Lung microvascular endothelial cell (primary cell): ENCODE data around the gene TBCD. TPM values are rescaled to one million over a fixed set of nuclear protein-coding genes. Genes with fewer than 3 reads are reported as not detected.

ENCODE experiments used
- DNase-seq, 2 donors: peaks; one replicate each; pipeline versions ENCODE4 v3.0.0 to v3.0.0-alpha.2; 2010; ENCODE audit warnings: low read depth in 2 of 2
- total RNA-seq: library from RNA; depleted of rRNA; stranded (reverse); fragments of >200 nt; gene quantifications from 2 replicates; pipeline ENCODE4 v1.2.1, GENCODE V29; 2014

The TBCD gene
- total RNA-seq, 1 donor from 2014 or later: 44.8 TPM

DNA sequence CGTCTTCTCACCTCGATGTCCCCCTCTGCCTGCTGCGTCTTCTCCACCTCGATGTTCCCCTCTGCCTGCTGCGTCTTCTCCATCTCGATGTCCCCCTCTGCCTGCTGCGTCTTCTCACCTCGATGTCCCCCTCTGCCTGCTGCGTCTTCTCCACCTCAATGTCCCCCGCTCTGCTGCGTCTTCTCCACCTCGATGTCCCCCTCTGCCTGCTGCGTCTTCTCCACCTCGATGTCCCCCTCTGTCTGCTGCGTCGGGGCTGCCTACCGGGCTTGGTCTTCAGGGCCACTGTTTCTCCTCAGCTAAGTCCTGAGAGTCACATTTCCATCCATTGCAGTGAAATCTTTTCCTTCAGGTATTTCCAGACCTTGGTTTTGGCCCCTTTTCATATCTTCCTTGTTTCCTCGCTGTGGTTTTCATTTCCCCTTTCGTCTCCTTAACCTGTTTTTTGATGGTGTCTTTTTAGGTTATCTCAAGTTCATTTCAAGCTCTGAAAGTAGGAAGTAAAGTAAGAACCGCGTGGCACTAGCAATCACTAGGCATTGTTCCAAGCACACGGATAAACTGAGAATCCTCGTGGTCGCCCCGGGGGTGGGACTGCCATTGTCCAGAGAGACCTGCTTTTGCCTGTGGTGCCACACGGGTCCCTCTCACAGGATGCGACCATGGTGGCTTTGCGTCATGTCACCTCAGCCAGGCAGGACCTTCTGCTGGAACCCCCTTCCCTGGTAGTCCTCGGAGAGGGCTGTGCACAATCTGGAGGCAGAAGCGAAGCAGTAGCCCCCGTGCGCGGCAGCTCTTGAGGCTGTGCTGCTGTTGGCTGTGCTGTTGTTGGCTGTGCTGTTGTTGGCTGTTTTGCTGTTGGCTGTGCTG is 97.4 kb downstream of the TBCD start:
- no peak for DNase-seq

DNA sequence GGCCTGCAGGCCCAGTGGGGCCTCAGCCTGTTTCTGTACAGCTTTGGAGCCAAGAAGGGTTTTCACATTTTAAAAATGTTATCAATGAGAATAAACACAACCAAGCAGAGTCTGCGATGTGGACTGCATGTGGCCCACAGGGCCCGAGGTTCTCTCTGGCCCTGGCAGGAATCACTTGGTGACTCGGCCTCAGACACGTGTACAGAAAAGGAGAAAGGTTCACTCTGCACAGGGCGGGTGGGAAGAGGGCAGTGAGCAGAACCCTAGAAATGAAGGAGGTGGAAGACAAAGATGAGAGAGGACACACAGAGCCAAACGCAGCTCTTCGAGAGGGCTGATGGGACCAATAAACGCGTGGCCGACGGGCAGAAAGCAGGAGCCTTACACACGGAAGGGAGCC is 99.5 kb downstream of the TBCD start:
- no peak for DNase-seq

DNA sequence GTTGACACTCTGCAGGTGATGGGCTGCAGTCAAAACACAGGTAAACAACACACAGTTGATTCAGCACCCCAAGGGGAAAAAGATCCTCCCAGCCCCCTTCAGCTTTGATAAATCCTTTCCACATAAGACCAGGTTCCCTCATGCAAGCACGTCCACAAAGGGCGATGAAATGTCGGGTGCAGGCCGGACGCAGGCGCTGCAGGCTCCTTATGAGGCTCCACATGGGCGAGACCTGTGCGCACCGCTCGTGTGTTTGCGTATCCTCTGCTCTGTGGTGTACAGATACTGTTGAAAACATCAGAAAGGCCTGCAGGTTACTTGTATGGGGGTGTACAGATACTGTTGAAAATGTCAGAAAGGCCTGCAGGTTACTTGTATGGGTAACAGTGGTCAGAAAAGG is 102.4 kb downstream of the TBCD start:
- no peak for DNase-seq

DNA sequence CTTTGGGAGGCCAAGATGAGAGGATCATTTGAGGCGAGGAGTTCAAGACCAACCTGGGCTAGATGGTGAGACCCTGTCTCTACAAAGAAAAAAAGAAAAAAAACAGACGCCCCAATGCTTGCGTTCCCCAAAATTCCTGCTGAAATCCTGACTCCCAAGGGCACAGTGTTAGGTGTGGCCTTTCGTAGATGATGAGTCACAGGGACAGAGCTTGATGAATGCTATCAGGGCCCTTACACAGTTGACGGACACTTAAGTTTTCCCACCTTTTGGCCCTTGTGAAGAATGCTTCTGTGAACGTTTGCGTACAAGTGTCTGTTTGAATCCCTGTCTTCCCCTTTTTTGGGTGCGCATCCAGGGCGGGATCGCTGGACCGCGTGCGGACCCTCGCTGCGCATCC is 104.5 kb downstream of the TBCD start:
- no peak for DNase-seq

DNA sequence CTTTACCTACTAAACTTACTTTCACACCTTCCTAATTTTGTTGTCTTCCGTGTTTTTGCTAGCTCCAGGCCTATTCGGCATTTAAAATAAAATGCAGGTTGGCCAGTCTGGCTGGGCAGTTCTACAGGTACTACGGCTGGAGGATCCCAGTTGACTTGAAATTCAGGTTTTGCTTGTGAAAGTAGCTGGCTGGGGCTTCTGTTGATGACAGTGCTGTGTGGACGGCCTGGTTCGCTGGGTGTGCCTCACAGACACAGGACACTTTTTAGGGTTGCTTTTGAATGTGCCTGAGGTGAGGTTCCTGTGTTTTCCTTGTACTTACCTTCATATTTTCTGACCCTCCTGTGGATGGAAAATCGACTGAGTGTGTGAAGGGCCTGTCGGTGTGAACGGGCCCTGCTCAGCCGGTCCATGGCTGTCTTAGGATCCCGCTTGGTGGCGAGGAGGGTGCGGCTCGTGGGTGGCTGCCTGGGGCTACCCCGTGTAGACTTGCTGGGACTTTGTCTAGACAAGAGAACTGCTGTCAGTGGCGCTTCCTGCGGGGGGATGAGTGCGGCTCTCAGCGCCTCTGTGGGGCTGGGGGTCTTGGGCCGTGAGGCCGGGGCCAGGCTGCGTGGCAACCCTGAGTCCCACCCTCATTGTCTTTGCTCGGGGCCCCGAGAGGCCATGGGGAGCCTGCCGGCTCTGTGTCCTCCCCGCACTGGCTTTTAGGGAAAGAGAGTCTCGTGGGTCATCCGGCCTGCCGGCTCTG is 106.7 kb downstream of the TBCD start:
- DNase-seq: no peak

DNA sequence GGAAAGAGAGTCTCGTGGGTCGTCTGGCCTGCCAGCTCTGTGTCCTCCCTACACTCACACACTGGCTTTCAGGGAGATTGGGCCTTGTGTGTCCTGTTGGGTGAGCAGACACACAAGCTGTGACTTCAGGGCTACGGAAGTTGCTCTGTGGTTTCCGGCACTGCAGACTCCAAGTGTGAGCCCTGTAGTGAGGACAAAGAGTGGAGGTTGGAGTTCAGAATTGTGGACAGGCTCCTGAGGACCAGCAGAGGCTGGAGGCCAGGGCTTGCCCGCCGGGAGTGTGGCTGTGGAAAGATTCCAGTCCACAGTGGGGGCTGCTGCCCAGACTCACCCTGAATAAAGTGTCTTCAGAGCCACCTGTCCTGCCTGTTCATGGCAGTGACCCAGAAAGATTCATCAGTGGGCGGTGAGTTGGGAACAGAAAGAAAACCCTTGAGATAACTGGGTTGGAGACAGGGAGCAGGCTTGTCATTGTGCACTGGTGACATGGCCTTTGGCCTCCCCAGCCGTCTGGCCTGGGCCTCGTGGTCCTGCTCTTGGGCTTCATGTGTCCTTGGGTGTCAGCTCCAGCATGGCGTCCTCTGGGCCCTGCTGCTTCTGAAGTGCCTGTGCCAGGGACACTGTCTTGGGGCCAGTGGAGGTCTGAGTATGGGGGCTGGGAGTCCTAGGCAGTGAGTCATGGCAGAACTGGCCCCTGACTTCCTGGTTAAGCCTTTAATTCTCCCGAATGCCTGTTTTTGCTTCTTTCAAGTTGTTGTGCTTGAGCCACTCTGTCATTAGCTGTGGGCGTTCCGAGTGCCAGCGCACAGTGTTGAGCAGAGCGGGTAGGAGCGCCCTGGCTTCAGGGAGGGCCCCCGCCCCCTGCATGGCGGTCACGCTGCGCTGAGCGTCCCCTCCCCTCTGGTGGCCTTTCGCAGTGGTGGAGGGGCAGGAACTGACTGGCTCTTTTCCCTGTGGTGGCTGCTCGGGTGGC is 107.9 kb downstream of the TBCD start:
- DNase-seq: peak; percentile 26 to 87

DNA sequence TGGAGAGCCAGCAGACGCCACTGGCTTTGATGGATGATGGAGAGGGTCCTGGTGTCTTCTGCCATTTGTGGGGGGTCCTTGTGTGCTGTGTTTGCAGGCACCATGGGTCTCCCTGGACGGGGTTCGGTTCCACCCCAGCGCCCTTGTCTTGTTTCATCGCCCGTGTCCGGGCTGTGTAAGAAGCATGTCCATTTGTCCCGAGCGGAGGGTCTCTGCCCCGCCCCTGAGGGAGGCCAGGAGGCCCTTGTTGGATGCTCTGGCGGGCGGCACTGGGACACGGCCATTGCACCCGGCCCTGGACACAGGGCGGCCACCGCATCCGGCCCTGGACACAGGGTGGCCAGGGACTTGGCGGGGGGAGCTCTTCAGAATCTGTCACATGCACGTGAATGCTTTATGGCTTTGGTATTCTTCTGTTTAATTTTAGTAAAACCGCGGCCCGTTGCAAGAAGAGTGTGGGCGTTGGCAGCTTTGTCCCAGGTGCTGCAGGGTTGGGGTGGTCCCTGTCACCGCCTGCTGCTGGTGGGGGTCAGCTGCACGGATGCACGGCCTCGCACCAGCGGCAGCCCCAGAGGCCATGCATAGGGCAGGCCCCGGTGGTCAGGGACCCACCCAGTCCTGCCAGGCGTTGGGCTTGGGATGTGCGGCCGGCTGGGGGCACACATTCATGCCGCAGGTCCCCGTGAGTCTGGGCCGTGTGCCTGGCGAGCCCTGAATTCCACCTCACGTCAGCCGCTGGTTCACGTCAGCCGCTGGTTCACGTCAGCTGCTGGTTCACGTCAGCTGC is 108.9 kb downstream of the TBCD start:
- DNase-seq: no peak

DNA sequence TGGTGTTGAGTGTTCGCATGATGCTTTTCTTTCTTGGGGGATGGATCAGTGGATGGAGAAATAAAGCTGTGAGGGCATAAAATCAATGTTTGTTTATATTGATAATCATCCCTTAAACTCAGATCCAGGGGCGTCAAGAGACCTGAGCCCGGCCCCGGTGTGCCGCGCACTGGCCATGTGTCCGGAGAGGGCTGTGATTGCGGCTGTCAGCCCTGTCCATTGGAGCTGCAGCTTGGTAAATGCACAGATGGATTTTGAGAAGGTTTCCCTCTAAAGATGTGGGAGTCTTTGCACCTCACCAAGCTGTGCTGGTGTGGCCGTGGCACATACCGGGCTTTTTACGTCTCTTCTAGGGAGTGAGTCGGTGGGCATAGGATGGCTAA is 109.5 kb downstream of the TBCD start:
- no peak for DNase-seq

DNA sequence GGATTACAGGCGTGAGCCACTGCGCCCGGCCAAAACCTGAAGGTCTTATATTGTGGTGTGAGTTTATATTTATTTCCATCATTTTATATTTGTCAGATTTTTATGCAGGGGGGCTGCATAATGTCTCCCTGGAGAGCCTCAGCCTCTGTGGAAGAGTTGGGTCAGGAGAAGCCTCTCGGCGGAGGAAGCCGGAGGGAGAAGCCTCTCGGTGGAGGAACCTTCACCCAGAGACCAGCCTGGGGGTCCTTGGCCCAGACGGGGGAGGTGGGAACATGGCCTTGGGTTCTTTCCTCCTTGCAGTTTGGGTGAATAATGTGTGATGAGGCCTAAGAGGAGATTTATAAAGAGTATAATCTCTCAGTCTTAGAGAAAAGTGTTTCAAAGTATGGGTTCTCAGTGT is 110.3 kb downstream of the TBCD start:
- no peak for DNase-seq

DNA sequence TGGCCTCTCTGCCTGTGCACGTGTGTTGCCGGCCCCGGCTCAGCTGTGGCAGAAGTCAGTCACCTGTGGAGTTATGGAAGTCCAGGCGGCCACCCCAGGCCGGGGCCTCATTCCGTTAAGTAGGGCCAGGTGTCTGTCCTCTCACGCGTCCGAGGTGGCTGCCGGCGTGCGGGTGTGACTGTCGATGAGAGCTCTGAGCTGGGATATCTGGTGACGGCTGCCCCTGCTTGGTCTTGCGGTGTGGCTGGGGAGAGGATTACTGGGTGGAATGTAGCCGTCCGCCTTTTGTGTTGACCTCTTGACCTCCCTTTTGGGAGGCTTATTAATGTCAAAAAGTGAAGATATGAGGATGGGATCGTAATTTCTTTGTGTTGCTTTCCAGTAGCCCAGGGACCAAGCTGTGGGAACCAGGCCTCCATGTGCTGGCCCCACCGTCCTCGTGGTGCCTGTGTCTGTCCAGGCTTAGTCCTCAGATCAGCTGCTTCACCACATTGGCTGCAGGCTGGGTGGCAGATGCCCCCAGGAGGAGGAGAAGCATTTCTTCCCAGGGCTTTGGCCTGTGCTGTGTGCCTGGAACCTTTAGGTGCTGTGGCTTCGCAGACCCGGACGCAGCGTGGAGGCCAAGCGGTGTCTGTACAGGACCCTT is 111.0 kb downstream of the TBCD start:
- no peak for DNase-seq

DNA sequence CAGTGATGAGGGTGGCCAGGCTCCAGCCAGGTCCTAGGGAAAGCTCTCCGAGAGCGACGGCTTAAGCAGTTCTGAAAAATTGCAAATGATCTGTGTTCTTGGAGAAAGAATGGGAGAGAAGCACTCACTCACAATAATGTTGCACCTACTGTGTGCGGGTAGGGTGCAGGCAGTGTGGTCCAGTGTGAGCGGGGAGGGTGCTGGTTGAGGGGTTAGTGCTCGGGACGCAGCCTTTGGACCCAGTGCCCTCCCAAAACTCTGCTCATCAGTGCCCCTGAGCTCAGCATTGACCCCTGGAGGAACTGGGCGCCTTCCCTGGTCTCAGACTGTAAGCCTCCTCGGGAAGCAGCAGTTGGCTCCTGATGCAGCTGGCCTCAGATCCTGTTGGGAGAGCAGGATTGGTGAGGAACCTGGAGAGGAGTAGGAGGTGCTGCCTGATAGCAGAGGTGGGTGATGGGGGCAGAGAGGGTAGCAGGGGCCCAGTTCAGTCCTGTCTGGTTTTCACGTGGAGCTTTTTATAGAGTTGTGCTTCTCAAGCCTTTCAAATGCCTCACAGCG is 111.6 kb downstream of the TBCD start:
- no peak for DNase-seq

DNA sequence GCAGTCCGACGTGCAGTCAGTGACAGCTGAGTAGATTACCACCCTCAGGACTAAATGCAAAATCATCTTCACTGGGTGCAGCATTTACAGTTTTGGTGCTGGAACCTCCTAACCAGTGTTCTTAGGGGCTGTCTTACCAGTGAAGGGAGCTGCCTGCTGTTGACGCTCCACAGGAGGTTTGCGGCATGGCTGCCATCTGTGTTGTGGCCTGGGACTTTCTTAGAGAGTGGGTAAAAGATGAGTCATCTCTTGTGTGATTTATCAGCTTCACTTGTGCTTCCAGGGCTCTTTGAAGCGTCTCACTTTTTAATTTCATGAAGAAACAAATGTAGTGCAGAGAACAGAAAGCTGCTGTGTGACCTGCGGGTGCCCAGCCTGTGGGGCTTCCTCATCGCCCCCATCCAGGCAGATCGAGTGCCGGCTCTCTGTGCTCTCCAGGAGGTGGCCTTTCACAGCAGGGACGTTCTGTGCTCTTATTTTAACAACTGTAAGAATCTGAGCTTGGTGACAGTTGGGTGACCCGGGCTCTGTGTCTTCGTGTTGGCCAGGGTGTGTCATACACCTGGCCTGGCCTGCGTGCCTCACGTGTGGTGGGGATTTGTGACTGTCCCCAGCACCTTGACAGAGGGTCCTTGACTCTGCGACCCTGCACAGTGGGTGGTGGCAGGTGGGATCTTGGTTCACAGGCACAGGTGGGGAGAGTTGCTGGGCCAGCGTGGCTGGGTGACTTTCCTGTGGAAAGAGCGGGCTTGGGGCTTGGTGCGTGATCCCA is 112.3 kb downstream of the TBCD start:
- peak in 1 of 2 donors; percentile 83 for DNase-seq

DNA sequence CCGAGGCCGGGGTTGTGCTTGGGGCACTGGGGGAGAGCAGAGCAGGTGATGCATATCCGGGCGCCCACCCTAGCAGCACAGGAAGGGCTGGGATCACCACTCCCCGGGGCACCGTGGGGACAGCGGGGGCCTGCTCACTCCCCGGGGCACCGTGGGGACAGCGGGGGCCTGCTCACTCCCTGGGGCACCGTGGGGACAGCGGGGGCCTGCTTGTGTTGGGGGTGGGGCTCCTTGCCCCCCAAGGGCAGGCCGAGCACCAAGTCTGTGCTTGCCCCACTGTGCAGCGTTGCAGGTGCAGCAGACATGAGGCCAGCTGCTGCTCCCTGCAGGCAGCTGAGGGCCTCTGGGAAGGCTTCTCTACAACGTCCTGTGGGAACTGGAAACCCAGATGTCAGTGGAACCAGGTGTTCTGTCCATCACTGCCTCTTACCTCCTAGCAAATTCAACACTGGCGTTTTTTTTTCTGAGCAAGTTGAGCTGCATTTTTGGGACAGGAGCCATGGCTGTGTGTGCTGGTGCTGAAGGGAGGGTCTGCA is 112.9 kb downstream of the TBCD start:
- no peak for DNase-seq

DNA sequence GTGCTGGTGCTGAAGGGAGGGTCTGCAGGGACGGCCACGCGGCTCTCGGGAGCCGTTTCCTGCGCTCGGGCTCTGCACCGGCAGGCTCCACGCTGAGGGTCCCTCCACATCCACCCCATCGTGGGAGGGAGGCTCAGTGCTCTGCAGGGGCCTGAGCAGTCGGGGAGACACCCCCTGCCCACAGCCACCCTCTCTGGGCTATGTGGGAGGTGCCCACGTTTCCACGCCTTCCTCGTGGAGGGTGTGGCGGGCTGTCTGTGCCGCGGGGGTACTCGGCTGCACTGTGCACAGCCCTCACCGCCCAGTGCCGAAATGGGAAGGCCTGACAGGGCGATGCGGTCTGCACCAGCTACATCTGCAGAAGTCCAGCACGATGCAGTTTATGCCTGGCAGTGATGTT is 113.4 kb downstream of the TBCD start:
- no peak for DNase-seq

DNA sequence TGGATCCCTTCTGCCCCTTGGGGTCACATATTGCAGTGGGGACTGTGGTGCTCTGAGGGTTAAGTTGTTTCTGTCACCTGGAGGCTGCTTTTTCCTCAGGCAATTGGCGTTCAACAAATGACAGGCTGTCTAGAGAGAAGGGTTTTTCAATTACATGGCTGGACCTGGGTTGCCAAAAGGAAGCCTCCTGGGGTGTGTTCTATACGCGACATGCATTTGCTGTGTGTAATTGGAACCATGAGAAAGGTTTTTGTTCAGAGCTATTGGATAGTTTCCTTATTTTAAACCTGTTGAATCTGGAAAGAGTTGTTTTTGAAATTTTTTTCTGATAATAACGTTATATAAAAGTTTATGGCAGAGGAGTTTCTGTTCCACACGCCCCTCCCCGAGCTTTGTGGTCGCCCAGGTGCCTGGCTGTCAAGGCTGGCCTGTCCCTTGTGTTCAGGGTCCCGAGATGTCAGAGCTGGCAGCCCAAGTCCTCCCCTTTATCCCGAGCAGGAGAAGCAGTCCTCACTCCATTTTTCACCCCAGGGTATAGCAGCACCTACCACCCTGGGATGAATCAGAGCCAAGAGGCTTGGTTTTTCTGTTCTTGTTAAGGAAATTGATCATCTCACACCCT is 114.0 kb downstream of the TBCD start:
- no peak for DNase-seq

DNA sequence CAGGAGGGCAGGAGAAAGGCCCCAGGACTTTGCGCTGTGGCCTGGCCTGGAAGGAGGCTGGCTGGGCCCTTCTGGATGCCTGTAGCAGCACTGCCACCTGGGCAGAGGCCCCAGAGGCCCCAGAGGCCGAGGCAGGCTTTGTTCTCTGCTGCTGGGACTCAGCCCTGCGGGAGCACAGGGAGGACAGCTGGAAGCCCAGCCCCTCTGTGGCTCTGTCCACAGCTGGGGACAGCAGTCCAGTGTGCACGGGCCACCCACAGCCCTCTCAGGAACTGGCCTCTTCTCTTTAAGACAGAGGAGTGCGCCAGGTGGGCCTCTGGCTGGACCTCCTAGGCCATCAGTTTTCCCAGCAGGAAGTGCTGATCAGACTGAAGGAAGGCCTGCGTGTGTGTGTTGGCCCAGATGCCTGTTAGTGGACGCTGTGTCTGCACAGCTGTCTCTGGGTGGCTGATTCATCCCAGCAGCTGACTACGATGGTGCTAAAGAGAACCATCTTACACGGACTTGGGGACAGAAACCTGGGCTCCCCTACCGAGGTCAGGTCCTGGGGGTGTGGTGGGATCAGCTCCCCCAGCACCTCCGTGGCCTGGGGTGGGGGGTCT is 114.8 kb downstream of the TBCD start:
- DNase-seq: peak; percentile 79 to 93

DNA sequence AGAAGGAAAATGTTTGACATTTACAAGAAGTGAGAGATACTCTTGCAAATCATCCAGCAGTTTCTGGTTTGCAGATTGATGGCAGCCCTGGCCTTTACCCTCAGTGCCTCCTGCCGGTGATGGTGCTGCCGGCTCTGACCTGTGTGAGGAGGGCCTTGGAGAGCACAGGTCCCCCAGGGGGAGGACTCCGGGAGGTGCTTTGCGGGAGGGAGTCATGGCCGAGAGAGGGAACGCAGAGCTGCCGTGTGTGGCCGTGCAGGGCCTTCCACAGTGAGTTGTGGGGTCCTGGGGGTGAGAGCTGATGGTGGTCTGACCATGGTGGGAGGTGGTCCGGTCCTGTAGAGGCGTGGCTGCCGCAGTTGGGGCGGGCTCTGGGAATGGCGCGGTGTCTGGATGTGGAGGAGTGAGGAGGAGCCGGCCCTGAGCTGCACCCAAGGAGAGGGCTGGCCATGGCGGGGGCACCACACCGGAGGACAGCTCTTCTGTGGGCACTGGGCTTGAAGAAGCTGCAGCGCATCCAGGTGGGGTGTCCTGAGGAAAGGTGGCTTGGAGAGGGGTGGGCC is 116.0 kb downstream of the TBCD start:
- DNase-seq: no peak

DNA sequence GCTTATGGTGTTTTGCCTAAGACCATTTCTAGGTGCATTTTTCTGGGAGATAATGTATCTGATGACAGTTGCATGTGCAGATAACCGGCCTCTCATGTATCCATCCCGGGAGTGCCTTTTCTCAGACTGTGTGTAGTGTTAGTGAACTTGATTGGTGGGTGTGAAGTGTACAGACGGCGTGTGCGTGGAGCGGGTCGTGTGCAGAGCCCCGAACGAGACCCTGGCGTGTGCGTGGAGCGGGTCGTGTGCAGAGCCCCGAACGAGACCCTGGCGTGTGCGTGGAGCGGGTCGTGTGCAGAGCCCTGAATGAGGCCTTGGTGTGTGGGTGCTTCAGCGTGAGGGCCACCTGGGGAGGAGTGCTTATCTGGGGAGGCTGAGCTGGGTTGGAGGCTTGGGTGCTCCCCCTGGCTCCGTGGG is 116.9 kb downstream of the TBCD start:
- DNase-seq: no peak
